Measurements from ENCODE around the gene COX8C. TPM values are rescaled to one million over a fixed set of nuclear protein-coding genes. Genes with fewer than 3 reads are reported as not detected.

COX8C gene
- total and polyA plus RNA-seq, 9 of the 15 experiments (the other 6 are each of a cell fraction or from before 2014, with no cell fraction given): not detected

DNA sequence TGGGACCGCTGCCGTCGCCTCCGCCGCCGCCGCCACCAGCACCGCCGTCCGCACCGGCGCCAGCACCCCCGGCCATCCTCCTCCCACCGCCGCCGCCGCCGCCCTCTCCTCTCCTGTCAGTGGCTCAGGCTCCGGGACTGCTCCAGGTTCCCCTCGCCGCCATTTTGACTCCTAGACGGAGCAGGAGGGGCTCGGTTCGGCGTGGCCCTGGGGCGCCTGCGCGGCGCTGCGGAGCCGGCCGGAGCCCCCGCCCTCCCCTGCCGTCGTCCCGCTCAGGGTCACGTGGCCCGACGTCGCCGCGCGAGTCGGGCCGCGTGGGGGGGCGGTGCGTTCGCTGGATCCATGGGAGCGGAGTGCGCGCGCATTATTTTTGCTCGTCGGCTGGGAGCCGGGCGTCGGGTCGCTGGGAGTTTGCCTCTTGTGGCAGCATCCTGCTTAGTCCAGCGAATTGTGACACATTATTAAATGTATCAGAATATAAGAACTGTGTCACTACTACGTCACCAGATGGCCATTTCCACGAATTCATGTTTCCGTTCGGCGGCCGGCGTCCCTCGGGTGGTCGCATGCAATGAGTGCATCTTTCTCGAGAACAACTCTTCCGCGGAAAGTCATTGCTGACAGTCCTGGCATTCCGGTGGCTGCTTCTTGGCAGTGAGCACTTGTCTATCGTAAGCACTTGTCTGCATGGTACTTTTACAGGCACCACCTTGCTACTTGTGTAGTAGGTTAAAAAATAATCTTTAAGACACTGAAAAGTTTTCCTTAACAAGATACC, 13.9 kb upstream of the COX8C start, which contains the start of gene BTBD7 (continued):
- TF ChIP-seq ETV1 (tag; conservative IDR thresholded peaks at IDR 0.05; ENCODE audit: low read depth) (no peak), MAZ (CRISPR knock-in tag; conservative IDR thresholded peaks at IDR 0.05 in 1 of 2, IDR thresholded peaks at IDR 0.05 in 1 of 2) (peak; percentile 40 to 85; a peak in 3 of 4 replicates), ZKSCAN1 (IDR thresholded peaks at IDR 0.05; ENCODE audit: low read depth, low read length) (no peak), TBP (optimal IDR thresholded peaks at IDR 0.05; ENCODE audit: low read depth, low read length) (no peak), ATF1 (CRISPR knock-in tag; IDR thresholded peaks at IDR 0.05) (no peak), ATF1 (tag; IDR thresholded peaks at IDR 0.05) (peak; percentile 84), GTF2F1 (IDR thresholded peaks at IDR 0.05; ENCODE audit: low read depth, low read length) (no peak), TAF1 (IDR thresholded peaks at IDR 0.05; ENCODE audit: control insufficient read depth, extremely low read depth, insufficient read depth, low read length, severe bottlenecking) (peak; percentile 62), BDP1 (IDR thresholded peaks at IDR 0.05; ENCODE audit: insufficient read depth, insufficient read length) (no peak), NCOA6 (IDR thresholded peaks at IDR 0.05) (peak; percentile 67), ESRRB (CRISPR knock-in tag; IDR thresholded peaks at IDR 0.05; ENCODE audit: borderline replicate concordance) (no peak)
- TF ChIP-seq, protein P1, sequence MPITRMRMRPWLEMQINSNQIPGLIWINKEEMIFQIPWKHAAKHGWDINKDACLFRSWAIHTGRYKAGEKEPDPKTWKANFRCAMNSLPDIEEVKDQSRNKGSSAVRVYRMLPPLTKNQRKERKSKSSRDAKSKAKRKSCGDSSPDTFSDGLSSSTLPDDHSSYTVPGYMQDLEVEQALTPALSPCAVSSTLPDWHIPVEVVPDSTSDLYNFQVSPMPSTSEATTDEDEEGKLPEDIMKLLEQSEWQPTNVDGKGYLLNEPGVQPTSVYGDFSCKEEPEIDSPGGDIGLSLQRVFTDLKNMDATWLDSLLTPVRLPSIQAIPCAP (CRISPR knock-in tag; IDR thresholded peaks at IDR 0.05; ENCODE audit: borderline replicate concordance): no peak
- TF ChIP-seq, protein P2, sequence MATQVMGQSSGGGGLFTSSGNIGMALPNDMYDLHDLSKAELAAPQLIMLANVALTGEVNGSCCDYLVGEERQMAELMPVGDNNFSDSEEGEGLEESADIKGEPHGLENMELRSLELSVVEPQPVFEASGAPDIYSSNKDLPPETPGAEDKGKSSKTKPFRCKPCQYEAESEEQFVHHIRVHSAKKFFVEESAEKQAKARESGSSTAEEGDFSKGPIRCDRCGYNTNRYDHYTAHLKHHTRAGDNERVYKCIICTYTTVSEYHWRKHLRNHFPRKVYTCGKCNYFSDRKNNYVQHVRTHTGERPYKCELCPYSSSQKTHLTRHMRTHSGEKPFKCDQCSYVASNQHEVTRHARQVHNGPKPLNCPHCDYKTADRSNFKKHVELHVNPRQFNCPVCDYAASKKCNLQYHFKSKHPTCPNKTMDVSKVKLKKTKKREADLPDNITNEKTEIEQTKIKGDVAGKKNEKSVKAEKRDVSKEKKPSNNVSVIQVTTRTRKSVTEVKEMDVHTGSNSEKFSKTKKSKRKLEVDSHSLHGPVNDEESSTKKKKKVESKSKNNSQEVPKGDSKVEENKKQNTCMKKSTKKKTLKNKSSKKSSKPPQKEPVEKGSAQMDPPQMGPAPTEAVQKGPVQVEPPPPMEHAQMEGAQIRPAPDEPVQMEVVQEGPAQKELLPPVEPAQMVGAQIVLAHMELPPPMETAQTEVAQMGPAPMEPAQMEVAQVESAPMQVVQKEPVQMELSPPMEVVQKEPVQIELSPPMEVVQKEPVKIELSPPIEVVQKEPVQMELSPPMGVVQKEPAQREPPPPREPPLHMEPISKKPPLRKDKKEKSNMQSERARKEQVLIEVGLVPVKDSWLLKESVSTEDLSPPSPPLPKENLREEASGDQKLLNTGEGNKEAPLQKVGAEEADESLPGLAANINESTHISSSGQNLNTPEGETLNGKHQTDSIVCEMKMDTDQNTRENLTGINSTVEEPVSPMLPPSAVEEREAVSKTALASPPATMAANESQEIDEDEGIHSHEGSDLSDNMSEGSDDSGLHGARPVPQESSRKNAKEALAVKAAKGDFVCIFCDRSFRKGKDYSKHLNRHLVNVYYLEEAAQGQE (IDR thresholded peaks at IDR 0.05; ENCODE audit: borderline replicate concordance): peak; percentile 62
- TF ChIP-seq, protein P2 (CRISPR knock-in tag; IDR thresholded peaks at IDR 0.05; ENCODE audit: low read depth): no peak
- TF ChIP-seq, protein P3, sequence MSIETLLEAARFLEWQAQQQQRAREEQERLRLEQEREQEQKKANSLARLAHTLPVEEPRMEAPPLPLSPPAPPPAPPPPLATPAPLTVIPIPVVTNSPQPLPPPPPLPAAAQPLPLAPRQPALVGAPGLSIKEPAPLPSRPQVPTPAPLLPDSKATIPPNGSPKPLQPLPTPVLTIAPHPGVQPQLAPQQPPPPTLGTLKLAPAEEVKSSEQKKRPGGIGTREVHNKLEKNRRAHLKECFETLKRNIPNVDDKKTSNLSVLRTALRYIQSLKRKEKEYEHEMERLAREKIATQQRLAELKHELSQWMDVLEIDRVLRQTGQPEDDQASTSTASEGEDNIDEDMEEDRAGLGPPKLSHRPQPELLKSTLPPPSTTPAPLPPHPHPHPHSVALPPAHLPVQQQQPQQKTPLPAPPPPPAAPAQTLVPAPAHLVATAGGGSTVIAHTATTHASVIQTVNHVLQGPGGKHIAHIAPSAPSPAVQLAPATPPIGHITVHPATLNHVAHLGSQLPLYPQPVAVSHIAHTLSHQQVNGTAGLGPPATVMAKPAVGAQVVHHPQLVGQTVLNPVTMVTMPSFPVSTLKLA (conservative IDR thresholded peaks at IDR 0.05): peak; percentile 49 to 64; a peak in 3 of 4 replicates
- TF ChIP-seq, protein P4, sequence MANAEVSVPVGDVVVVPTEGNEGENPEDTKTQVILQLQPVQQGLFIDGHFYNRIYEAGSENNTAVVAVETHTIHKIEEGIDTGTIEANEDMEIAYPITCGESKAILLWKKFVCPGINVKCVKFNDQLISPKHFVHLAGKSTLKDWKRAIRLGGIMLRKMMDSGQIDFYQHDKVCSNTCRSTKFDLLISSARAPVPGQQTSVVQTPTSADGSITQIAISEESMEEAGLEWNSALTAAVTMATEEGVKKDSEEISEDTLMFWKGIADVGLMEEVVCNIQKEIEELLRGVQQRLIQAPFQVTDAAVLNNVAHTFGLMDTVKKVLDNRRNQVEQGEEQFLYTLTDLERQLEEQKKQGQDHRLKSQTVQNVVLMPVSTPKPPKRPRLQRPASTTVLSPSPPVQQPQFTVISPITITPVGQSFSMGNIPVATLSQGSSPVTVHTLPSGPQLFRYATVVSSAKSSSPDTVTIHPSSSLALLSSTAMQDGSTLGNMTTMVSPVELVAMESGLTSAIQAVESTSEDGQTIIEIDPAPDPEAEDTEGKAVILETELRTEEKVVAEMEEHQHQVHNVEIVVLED (CRISPR knock-in tag; IDR thresholded peaks at IDR 0.05): peak; percentile 96
